Liver (tissue), 9 donors: Measurements from ENCODE around the gene GAP43. TPM values are rescaled to one million over a fixed set of nuclear protein-coding genes. Genes with fewer than 3 reads are reported as not detected.

Source experiments
- DNase-seq: peaks from one replicate; pipeline ENCODE4 v3.0.0-alpha.2; 2017; ENCODE audit warnings: low spot score
- H3K27ac ChIP-seq, 2 donors: one replicate each; pipeline ENCODE4 v1.7.0; 2013; ENCODE audit warnings: inconsistent platforms in 2 of 2, low read length in 2 of 2, control low read depth in 1 of 2, low read depth in 1 of 2, mild to moderate bottlenecking in 1 of 2
- H3K27me3 ChIP-seq, 4 donors: one replicate each; pipeline versions ENCODE4 v1.6.1 to v1.7.0; 2013; ENCODE audit warnings: low read length in 3 of 4, inconsistent platforms in 1 of 4, mild to moderate bottlenecking in 1 of 4, moderate library complexity in 1 of 4; ENCODE audit not compliant: control insufficient read depth in 4 of 4, insufficient read depth in 4 of 4
- H3K36me3 ChIP-seq, 4 donors: one replicate each; pipeline versions ENCODE4 v1.6.1 to v1.7.0; 2013; ENCODE audit warnings: low read length in 3 of 4, mild to moderate bottlenecking in 3 of 4, low read depth in 1 of 4, moderate library complexity in 1 of 4; ENCODE audit not compliant: control insufficient read depth in 4 of 4, insufficient read depth in 3 of 4
- H3K4me1 ChIP-seq, 4 donors: one replicate each; pipeline versions ENCODE4 v1.6.1 to v1.7.0; 2013; ENCODE audit warnings: low read length in 3 of 4, mild to moderate bottlenecking in 3 of 4, moderate library complexity in 1 of 4; ENCODE audit not compliant: control insufficient read depth in 4 of 4, insufficient read depth in 4 of 4
- H3K4me3 ChIP-seq, 3 donors: one replicate each; pipeline versions ENCODE4 v1.6.1 to v1.7.0; 2013; ENCODE audit warnings: low read length in 3 of 3, control low read depth in 1 of 3, low read depth in 1 of 3, mild to moderate bottlenecking in 1 of 3
- H3K9ac ChIP-seq, 2 donors: one replicate each; pipeline ENCODE4 v1.7.0; 2013; ENCODE audit warnings: low read length in 2 of 2, mild to moderate bottlenecking in 2 of 2, moderate library complexity in 2 of 2, control low read depth in 1 of 2, low read depth in 1 of 2
- H3K9me3 ChIP-seq, 4 donors: one replicate each; pipeline versions ENCODE4 v1.6.1 to v1.7.0; 2013; ENCODE audit warnings: low read length in 3 of 4; ENCODE audit not compliant: control insufficient read depth in 4 of 4
- CTCF ChIP-seq: fragments of 150-350 bp; IDR thresholded peaks from 2 replicates; pipeline ENCODE4 v1.5.1; 2017; ENCODE audit warnings: improper control_type of control experiment, low read depth, low read length; ENCODE audit not compliant: missing input control
- FOXA2 ChIP-seq: IDR thresholded peaks from 2 replicates; pipeline ENCODE4 v1.6.1; 2016; ENCODE audit warnings: antibody characterized with exemption
- GABPA ChIP-seq, 2 donors: IDR thresholded peaks in 1 of 2; conservative IDR thresholded peaks in 1 of 2; 2 replicates each; pipeline ENCODE4 v1.6.1; 2016; ENCODE audit warnings: antibody characterized with exemption in 2 of 2, mild to moderate bottlenecking in 1 of 2, moderate library complexity in 1 of 2
- HNF4A ChIP-seq, 2 donors: conservative IDR thresholded peaks; 2 replicates each; pipeline ENCODE4 v1.6.1; 2016; ENCODE audit warnings: antibody characterized with exemption in 2 of 2, mild to moderate bottlenecking in 2 of 2
- HNF4G ChIP-seq: IDR thresholded peaks from 2 replicates; pipeline ENCODE4 v1.6.1; 2016; ENCODE audit warnings: antibody characterized with exemption
- JUND ChIP-seq, 2 donors: IDR thresholded peaks; 2 replicates each; pipeline ENCODE4 v1.6.1; 2016; ENCODE audit warnings: antibody characterized with exemption in 2 of 2
- MAX ChIP-seq: IDR thresholded peaks from 2 replicates; pipeline ENCODE4 v1.6.1; 2016; ENCODE audit warnings: antibody characterized with exemption
- NR2F2 ChIP-seq: IDR thresholded peaks from 2 replicates; pipeline ENCODE4 v1.6.1; 2016; ENCODE audit warnings: antibody characterized with exemption
- RAD21 ChIP-seq, 2 donors: IDR thresholded peaks; 2 replicates each; pipeline ENCODE4 v1.6.1; 2016; ENCODE audit warnings: antibody characterized with exemption in 2 of 2, mild to moderate bottlenecking in 2 of 2
- RXRA ChIP-seq, 2 donors: IDR thresholded peaks; 2 replicates each; pipeline ENCODE4 v1.6.1; 2017 to 2018; ENCODE audit warnings: antibody characterized with exemption in 2 of 2, mild to moderate bottlenecking in 1 of 2
- SP1 ChIP-seq: IDR thresholded peaks from 2 replicates; pipeline ENCODE4 v1.6.1; 2018; ENCODE audit warnings: antibody characterized with exemption, mild to moderate bottlenecking
- TAF1 ChIP-seq: conservative IDR thresholded peaks from 2 replicates; pipeline ENCODE4 v1.6.1; 2016; ENCODE audit warnings: antibody characterized with exemption, mild to moderate bottlenecking
- YY1 ChIP-seq: IDR thresholded peaks from 2 replicates; pipeline ENCODE4 v1.6.1; 2016; ENCODE audit warnings: antibody characterized with exemption, mild to moderate bottlenecking
- ZBTB33 ChIP-seq: IDR thresholded peaks from 2 replicates; pipeline ENCODE4 v1.6.1; 2016; ENCODE audit warnings: antibody characterized with exemption
- WGBS: extraction: QIAGEN DNeasy Blood & Tissue Kit; methylation state at CpG from one replicate; pipeline ENCODE4 v1.1.7; 2013; 5-methylcytosine and 5-hydroxymethylcytosine counted together
- polyA plus RNA-seq, 2 donors: library from polyadenylated mRNA; stranded (reverse) in 1 of 2; unstranded in 1 of 2; fragments of 200-250 nt in 1 of 2; fragments of >200 nt in 1 of 2; fragmentation: Nextera tagmentation in 1 of 2; extraction: Ambion mirVana in 1 of 2; gene quantifications; one replicate each; pipeline versions ENCODE4 v1.2.1 to v1.2.3, GENCODE V29; 2013 to 2015
- total RNA-seq, 2 donors: library from RNA; depleted of rRNA; stranded (reverse); fragments of >200 nt; gene quantifications; one replicate each; pipeline ENCODE4 v1.2.3, GENCODE V29; 2014
- TF ChIP-seq, protein P1 (sequence below): IDR thresholded peaks from 2 replicates; pipeline ENCODE4 v1.6.1; 2016; ENCODE audit warnings: antibody characterized with exemption, mild to moderate bottlenecking
- TF ChIP-seq, protein P2 (sequence below): IDR thresholded peaks from 2 replicates; pipeline ENCODE4 v1.6.1; 2016; ENCODE audit warnings: antibody characterized with exemption
- donor health status: healthy.
- donor health status: healthy.
- donor health status: healthy.
- donor health status: healthy.
- donor health status: healthy.

The GAP43 gene
- total and polyA plus RNA-seq, 4 donors = 0.06 TPM; not detected in 3

- H3K9ac ChIP-seq = no peak overlapping the region
- 84% methylated on average over 4 of the region's 4 CpGs for WGBS
- no peak overlapping the region for H3K4me3 ChIP-seq
- H3K4me1 ChIP-seq = peaks cover 0 to 2% (median under 1%) of the 10 kb centered on the region in 4 donors
- no peak overlapping the region for H3K27ac ChIP-seq
- H3K27me3 ChIP-seq = no peaks in the 10 kb centered on the region
- DNase-seq = no peak
- no peaks in the 10 kb centered on the region for H3K9me3 ChIP-seq
- TF ChIP-seq FOXA2 (no peak), MAX (no peak), RXRA (IDR thresholded peaks at IDR 0.05) (no peak), SP1 (no peak), YY1 (no peak), HNF4G (no peak), TAF1 (no peak), NR2F2 (no peak), HNF4A (conservative IDR thresholded peaks at IDR 0.05) (no peak), ZBTB33 (no peak), JUND (IDR thresholded peaks at IDR 0.05) (no peak), CTCF (no peak), RAD21 (IDR thresholded peaks at IDR 0.05) (no peak), GABPA (IDR thresholded peaks at IDR 0.05 in 1 of 2, conservative IDR thresholded peaks at IDR 0.05 in 1 of 2) (no peak)
- TF ChIP-seq, protein P1, sequence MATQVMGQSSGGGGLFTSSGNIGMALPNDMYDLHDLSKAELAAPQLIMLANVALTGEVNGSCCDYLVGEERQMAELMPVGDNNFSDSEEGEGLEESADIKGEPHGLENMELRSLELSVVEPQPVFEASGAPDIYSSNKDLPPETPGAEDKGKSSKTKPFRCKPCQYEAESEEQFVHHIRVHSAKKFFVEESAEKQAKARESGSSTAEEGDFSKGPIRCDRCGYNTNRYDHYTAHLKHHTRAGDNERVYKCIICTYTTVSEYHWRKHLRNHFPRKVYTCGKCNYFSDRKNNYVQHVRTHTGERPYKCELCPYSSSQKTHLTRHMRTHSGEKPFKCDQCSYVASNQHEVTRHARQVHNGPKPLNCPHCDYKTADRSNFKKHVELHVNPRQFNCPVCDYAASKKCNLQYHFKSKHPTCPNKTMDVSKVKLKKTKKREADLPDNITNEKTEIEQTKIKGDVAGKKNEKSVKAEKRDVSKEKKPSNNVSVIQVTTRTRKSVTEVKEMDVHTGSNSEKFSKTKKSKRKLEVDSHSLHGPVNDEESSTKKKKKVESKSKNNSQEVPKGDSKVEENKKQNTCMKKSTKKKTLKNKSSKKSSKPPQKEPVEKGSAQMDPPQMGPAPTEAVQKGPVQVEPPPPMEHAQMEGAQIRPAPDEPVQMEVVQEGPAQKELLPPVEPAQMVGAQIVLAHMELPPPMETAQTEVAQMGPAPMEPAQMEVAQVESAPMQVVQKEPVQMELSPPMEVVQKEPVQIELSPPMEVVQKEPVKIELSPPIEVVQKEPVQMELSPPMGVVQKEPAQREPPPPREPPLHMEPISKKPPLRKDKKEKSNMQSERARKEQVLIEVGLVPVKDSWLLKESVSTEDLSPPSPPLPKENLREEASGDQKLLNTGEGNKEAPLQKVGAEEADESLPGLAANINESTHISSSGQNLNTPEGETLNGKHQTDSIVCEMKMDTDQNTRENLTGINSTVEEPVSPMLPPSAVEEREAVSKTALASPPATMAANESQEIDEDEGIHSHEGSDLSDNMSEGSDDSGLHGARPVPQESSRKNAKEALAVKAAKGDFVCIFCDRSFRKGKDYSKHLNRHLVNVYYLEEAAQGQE = no peak
- TF ChIP-seq, protein P2, sequence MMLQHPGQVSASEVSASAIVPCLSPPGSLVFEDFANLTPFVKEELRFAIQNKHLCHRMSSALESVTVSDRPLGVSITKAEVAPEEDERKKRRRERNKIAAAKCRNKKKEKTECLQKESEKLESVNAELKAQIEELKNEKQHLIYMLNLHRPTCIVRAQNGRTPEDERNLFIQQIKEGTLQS = no peak
- no peaks in the 10 kb centered on the region for H3K36me3 ChIP-seq
Measured at GRCh38 chr3:115720983-115721382, 97.7 kb downstream of the GAP43 start.

DNA sequence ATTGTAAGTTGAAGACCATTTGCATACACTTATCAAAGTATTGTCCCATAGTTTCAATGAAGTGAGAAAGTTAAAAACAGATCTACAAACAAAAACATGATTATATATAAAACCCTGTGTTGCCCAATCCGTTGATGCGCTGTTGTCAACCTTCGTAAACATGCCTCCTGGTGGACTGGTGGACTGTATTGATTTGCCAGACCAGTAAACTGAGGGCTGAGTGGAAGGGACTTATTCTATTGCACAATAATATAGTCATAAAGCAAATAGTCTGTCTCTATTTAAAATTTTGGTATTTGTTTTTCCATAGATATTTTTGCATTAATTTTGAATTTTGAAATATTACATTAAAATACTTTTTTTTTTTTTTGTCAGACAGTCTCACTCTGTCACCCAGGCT, 102.5 kb downstream of the GAP43 start:
- no peak overlapping the region for H3K9ac ChIP-seq
- no peak for DNase-seq
- H3K4me3 ChIP-seq = no peak overlapping the region
- no peak overlapping the region for H3K27ac ChIP-seq
- peak; percentile 80 to 83 for TF ChIP-seq HNF4A (conservative IDR thresholded peaks at IDR 0.05)
- TF ChIP-seq FOXA2 = peak; percentile 47
- peak; percentile 32 for TF ChIP-seq SP1
- TF ChIP-seq, protein P1 = no peak
- TF ChIP-seq RXRA (IDR thresholded peaks at IDR 0.05) = peak in 1 of 2 donors; percentile 53
- no peaks in the 10 kb centered on the region for H3K36me3 ChIP-seq
- peaks cover 0 to 3% (median 0%) of the 10 kb centered on the region in 4 donors for H3K9me3 ChIP-seq
- no peaks in the 10 kb centered on the region for H3K27me3 ChIP-seq
- H3K4me1 ChIP-seq = peaks cover 0 to 2% (median under 1%) of the 10 kb centered on the region in 4 donors
- 35% methylated on average over 3 of the region's 3 CpGs for WGBS
